Stimulated activated CD4-positive, alpha-beta T cell treated with anti-CD3 and anti-CD28 coated beads, Interleukin-15, amount 100 ng/mL, for 1 hour (primary cell): ENCODE results near the gene EPYC.
A peak's percentile ranks its signal among the peaks of the same experiment; 100 is the strongest.

Experiments
- DNase-seq, 2 donors: peaks; one replicate each; pipeline ENCODE4 v3.0.0-alpha.2; 2020; ENCODE audit warnings: low read depth in 1 of 2, low spot score in 1 of 2

Gene EPYC

DNA sequence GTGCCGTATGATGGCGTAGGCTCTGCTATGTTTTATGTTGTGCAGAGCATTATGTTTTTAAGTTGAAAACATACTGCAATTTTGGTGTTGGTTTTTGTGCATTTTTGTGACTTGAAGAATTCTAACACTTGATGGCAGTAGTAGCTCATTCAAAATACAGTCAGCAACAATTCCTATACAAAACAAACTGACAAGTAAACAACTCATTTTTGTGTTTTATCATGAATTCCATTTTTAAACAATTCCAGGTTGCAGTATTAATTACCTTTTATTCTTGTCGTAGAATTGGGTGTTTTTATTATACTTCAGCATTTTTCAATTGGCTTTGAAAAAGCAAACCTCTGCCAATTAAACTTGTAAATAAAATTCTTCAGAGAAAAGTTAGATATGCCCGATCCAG is 45.7 kb downstream of the EPYC start:
- DNase-seq: no peak

DNA sequence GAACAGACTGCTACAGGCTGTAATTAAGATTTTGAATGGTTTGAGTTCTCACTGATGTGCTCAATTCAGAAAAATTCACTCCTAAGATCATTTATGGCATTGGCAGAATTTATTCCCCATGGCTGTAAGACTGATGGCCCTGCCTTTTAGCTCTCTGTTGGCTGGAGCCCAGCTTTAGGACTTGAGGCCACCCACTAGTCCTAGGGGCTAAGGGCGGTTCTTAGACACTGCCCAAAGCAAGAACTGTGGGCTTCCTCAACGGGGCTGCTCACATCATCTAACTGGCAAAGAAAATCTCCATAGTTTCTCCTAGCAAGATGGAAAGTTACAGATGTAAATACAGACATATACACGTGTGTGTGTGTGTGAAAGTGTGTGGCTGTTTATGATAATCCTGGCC is 46.4 kb downstream of the EPYC start:
- DNase-seq: no peak

DNA sequence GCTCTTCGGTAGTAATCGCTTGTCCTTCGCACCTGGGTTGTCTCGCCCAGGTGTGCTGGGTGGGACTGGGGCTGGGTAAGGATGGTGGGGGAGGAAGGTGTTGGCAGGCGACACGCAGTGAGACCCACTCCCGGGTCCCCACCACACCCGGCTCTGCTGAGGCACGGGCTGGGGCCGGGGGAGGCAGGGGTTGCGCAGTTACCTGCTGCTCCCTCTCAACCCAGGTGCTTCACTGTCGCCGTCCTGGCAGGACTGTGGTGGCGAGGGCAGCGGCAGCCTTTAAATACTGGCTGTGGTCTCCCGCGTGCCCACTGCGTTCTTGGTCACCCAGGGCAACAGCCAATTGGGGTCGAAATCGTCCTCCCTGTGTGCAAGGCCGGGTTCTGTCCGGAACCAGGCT is 49.9 kb downstream of the EPYC start, which contains the start of gene CCER1:
Gene CCER1, minus strand, starts transcription at position 256 of the 400 bp plus-strand sequence. CDS start 434 bp downstream, outside the sequence.
- DNase-seq: no peak

- DNase-seq: no peak
Measured at GRCh38 chr12:90954428-90954827, 50.3 kb downstream of the EPYC start.

DNA sequence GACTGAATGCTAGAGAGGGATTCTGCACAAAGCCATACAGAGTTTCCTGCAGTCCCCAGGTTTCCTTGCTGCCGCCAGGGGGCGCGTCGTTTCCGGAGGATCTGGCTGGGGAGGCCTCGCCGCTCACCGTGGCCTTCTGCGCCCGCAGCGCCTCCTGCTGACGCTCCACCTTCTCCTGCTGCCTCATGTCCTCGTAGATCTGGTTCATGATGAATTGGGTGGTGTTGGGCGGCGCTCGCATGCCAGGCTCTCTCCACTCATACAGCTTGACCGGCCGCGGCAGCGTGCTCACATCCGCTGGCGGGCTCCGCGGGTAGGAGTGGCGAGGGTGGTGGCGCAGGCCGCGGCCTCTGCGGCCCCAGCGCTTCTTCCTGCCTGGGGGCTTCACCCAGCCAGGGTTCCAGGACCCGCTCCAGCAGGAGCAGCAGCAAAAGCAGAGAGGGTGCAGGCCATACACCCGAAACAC is 50.8 kb downstream of the EPYC start:
- DNase-seq: peak in 1 of 2 donors; percentile 3

DNA sequence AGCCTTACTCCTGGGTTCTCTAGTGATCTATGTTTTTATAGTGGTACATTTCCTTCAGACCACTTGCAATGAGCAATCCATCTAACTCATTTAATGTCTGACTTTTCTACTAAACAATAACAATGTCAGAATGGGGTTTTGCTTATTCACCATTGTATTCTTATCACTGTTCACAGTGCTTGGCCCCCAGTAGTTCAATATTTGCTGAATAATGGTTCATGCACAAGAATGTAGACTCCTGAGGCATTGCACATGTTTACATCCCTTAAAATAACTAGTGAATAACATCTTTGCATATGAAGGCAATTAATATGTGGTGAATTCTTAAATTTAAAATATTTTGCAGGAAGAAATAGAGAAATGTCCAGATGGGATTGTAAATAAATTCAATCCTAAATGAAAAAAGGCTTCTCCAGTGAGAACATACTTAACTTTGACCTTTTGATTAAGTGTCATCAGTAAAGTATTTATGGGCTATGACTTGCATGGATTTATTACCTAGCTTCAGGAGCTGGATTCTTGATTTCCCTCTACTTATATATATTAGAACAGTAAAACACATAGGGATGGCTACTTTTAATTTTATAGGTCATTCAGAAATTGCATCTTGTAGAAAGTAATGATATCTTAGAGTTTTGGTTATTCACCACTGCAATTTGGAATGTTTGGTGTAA is 53.2 kb downstream of the EPYC start:
- DNase-seq: no peak

GRCh38 chr12:90947869-90948268 is 56.9 kb downstream of the EPYC start:
- no peak for DNase-seq

- no peak for DNase-seq
Measured at GRCh38 chr12:90945070-90945649, 59.6 kb downstream of the EPYC start.

GRCh38 chr12:90943255-90943654 is 61.5 kb downstream of the EPYC start:
- no peak for DNase-seq

DNA sequence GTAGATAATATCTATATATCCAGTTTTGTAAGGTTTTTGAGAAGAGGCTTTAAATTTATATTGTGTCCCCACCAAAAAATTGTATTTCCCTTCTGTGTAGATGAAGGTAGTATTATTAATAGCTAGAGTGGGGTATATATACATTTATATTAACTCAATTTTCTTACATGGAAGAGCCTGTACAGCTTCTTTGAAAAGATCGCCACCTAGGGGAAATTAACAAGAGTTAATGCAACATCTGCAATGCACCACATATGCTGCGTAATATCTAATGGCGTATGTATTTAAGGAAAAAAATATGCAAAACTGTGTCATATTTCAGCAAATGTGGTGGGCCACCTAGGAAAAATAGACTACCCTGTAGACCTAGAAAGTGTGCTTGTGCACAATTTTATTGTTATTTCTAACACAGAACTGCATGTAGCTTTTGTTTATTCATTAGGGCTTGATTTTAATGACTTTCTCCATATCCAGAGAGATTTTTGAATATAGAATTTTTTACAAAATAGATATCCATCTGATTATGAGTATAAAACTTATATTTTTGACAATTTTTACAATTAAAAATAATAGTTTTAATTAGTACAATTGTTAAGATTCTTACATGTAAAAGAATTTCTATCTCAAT is 63.8 kb downstream of the EPYC start:
- no peak for DNase-seq

DNA sequence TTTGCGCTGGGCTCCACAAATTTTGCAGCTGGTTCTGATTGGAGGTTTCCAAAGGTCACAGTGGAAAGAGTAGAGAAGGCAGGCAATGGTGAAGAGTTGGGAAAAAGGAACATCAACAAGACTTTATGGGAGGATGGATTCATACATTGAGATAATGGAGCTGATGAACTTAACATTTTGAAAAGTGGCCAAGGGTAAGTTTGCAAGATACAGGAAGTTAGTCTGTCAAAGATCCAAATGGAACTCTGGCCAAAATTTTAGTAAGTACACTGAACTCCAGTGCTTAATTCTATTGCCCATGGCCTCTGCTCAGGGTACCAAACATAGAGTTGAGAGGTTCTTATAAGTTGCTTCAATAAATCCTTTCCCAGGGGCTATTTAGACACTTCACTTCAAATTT is 65.4 kb downstream of the EPYC start:
- DNase-seq: no peak

DNA sequence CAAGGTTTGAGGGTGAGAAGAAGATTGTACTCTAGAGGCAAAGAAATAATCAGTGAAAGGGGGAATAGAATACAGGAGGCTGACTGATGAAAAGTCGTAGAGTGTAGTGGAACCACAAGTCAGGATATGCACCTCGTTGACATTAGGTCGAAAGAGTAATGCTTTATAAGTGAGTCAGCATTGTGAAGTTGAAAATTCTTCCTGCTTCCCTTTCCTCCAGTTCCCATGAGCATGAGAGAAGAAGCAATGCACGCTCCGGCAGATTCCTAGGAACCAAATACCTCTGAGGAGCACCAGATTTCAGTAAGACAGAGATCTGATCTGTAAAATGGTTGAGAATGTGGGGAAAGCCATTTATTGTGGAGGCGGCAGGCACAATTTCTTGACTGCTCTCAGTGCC is 66.3 kb downstream of the EPYC start:
- DNase-seq: no peak

GRCh38 chr12:90937651-90938050 is 67.1 kb downstream of the EPYC start:
- no peak for DNase-seq

DNA sequence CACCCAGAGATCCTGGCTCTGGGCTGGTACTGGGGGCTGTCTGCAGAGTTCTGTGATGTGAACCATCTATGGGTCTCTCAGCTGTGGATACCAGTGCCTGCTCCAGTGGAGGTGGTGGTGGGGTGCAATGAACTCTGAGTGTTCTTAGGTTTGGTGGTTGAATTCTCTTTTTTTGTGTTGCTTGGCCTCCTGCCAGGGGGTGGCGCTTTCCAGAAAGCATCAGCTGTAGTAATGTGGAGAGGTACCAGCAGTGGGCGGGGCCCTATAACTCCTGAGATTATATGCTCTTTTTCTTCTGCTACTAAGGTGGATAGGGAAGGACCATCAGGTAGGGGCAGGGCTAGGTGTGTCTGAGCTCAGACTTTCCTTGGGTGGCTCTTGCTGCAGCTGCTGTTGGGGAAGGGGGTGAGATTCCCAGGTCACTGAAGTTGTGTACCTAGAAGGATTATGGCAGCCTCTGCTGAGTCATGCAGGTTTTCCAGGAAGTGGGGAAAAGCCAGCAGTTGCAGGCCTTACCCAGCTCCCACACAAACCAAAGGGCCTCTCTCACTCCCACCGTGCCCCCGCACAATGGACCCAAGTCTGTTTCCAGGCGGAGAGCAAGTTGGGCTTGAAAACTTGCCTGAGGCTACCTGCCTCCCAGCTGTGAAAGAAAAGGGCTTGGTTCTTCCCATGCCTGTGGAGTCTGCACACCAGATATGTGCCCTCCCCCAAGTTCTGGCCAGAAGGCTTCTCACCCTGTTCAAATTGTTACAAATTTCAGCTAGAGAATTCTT is 68.4 kb downstream of the EPYC start:
- DNase-seq: no peak

GRCh38 chr12:90925562-90925961 is 79.2 kb downstream of the EPYC start:
- DNase-seq: no peak

DNA sequence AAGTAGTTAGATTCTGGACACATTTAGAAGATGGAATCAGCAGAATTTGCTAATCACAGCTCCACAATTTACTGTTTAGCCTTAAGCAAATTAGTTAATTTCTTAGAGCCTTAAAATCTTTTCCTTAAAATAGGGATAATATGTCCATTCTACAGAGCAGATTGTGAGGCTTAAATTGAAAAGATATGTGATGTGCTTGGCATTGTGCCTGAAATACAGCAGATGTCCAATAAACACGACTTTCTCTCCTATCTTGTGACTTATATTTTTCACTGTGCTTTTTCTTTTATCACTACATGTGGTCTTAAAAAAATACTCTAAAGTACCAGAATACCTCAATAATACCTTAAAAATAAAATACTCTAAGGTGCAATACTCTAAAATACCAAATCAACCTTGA is 80.4 kb downstream of the EPYC start:
- no peak for DNase-seq

DNA sequence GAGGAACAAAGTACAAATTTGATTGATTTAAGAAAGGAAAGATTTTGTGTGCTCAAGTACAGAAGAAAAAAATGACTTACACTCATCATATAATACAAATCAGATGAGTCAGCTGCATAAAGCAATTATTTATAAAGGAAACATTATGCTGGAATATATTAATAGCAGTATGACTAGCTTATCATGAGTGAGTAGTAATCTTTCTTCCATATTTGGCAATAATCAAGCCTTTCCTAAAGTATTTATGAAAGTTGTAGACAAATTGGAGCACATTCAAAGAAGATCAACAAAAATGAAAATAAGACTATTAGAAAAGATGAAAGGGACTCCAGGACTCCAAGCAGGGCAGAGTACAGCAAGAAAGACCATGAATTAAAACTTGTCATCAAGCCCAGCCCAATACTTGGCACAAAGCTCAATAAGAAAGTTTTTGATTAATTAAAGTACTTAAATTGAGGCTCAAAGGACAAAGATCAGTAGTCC is 82.6 kb downstream of the EPYC start:
- no peak for DNase-seq

- DNase-seq: no peak
Measured at GRCh38 chr12:90921536-90921935, 83.2 kb downstream of the EPYC start.

- DNase-seq: no peak
Measured at GRCh38 chr12:90920222-90920621, 84.5 kb downstream of the EPYC start.

DNA sequence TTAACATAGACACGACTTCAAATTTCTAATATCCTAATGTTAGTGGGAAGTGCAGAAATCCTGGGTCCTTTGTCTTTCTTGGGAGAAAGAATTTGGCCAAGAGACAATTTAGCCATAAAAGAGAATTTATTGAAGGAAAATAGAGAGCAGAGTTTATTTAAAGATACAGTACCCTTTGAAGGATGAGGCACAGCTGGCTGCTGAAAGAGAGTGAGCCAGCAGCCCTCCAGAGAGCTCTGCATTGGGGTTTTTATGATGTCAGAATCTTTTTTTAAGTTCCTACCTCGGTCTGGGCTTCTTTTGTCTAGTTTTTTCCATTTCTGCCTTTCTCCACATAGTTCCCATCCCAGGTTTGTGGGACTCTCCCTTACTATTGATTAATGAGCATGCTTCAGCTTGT is 87.3 kb downstream of the EPYC start:
- no peak for DNase-seq

DNA sequence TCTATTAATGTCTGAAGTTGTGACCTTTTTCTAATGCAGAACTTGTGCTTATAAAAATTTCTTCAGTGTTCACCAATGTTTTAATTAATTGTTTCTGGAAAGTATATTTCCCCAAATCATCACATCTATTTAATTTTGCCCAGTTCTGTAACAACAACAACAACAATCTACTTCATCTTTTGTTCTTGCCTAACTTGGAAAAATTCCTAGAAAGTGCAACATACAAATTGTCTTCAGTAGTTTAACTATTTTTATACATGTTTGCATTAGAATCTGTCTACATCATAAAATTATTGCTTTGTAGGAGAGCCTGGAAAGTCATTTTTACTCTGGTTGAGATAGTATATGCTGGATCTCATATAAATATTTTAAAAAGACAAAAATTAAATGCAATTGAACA is 88.3 kb downstream of the EPYC start:
- DNase-seq: no peak

DNA sequence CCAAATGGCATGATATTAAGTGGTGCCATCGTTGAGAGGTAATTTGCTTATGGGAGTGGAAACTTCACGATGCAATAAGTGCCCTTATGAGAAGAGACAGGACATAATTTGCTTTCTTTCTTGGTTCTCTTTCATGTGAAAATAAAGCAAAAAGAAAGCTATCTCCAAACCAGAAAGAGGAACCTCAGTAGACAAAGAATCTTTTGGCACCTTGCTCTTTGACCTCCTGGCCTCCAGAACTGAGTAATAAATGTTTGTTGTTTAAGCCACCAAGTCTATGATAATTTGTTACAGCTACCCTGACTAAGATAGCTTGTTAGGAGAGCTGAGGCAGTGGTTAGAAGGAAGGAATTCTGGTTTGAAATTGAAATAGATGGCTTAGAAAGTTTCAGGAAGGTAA is 89.4 kb downstream of the EPYC start:
- DNase-seq: no peak
